Measurements from ENCODE around the gene UQCRHL. TPM values are rescaled to one million over a fixed set of nuclear protein-coding genes. Genes with fewer than 3 reads are reported as not detected.
"Not testable (repeated sequence)": the region's sequence is repeated elsewhere in the genome, so short reads cannot be mapped to it uniquely, and the experiment has no call there.

The UQCRHL gene
- total RNA-seq, 6 donors from 2014 or later, result 0.57 to 2.1 (median 1.1) TPM

DNA sequence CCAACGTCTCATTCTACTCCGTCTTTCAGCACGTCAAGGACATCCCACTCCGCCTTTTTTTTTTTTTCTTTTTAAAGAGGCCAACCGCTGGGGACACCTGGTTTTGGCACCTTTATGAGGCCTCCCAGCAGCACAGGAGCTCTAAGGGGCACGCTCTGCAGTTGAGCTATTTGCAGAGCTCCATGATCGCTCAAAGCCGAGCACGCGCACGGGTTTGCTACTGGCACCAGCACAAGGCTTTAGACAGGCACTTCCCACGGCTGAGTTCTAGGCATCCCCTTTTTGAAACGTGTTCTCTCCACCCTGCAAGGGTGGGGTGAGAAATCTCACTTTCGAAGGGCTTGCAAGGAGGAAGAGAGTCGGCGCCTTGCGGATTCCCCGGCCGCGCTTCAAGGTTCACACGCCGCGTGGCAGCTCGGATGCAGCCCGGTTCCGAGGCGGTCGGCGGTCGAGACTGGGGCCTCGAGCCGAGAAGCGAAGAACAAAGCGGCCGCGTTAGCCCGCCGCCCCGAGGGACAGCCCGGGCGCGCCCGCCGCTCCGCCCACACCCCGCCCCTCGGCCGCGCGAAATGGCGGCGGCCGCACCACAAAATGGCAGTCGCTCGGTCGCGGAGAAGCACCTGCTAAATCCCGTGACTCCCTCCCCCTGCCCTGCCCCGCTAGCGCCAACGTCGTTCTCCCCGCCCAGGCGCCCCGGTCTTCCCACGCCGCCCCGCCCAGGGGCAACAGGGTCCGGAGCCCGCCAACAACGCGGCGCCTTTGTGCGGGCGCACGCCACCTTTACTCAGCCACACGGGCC is 27.2 kb upstream of the UQCRHL start:
- no peaks in the 10 kb centered on the region for H3K9me3 ChIP-seq
- H3K27ac ChIP-seq, result peak overlapping the region; percentile 99 to 100 (median 100)
- no peaks in the 10 kb centered on the region for H3K36me3 ChIP-seq
- peak overlapping the region; percentile 58 to 80 (median 72) for H3K4me3 ChIP-seq
- TF ChIP-seq, protein P1, sequence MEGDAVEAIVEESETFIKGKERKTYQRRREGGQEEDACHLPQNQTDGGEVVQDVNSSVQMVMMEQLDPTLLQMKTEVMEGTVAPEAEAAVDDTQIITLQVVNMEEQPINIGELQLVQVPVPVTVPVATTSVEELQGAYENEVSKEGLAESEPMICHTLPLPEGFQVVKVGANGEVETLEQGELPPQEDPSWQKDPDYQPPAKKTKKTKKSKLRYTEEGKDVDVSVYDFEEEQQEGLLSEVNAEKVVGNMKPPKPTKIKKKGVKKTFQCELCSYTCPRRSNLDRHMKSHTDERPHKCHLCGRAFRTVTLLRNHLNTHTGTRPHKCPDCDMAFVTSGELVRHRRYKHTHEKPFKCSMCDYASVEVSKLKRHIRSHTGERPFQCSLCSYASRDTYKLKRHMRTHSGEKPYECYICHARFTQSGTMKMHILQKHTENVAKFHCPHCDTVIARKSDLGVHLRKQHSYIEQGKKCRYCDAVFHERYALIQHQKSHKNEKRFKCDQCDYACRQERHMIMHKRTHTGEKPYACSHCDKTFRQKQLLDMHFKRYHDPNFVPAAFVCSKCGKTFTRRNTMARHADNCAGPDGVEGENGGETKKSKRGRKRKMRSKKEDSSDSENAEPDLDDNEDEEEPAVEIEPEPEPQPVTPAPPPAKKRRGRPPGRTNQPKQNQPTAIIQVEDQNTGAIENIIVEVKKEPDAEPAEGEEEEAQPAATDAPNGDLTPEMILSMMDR (IDR thresholded peaks at IDR 0.05), result peak in 1 of 6 experiments; percentile 12
- TF ChIP-seq EP300 (IDR thresholded peaks at IDR 0.05) (no peak), POLR2A (IDR thresholded peaks at IDR 0.05) (peak in 3 of 4 donors; percentile 63 to 89 (median 81)), POLR2AphosphoS5 (IDR thresholded peaks at IDR 0.05) (peak; percentile 52 to 76)
- ATAC-seq (ENCODE audit: low FRiP score in 2 of 2) (peak; percentile 87 to 88), DNase-seq (peak; percentile 85 to 97)
- no peaks in the 10 kb centered on the region for H3K27me3 ChIP-seq
- 1% methylated on average over 12 to 43 of the region's 77 CpGs for WGBS, 2 donors
- H3K4me1 ChIP-seq, result peaks cover 11 to 31% (median 15%) of the 10 kb centered on the region in 4 donors

DNA sequence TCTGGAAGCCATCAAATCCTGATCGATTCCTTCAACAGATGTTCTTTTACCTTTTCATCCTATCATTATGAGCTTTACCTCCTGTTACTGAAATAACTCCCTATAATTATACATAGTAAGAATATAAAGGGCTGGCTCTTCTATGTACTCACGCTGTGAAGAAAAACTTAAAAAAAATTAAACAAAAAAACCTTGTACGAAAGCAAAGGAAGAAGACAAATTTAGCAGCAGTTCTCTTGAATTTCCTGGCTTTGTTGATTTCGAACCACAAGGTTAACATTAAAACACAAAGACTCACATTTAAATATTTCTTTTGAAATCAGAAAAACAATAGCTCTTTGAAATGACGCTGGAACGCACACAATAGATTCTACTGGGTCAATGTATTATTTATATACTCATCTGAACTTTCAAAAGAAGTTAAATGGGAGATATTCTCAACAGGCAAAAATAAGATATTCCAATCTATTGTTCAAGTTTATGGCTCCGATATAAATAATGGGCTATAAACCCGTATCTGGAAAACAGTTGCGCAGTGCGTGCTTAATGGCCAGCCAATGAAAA is 26.5 kb upstream of the UQCRHL start:
- DNase-seq (no peak), ATAC-seq (ENCODE audit: low FRiP score in 2 of 2) (no peak)
- H3K4me1 ChIP-seq, result peaks cover 16 to 31% (median 17%) of the 10 kb centered on the region in 4 donors
- H3K27ac ChIP-seq, result peak overlapping the region; percentile 99 to 100 (median 100)
- TF ChIP-seq EP300 (IDR thresholded peaks at IDR 0.05) (no peak), POLR2AphosphoS5 (IDR thresholded peaks at IDR 0.05) (no peak), POLR2A (IDR thresholded peaks at IDR 0.05) (no peak)
- TF ChIP-seq, protein P1 (IDR thresholded peaks at IDR 0.05), result no peak
- H3K36me3 ChIP-seq, result no peaks in the 10 kb centered on the region
- no peaks in the 10 kb centered on the region for H3K27me3 ChIP-seq
- WGBS, 2 donors, result 1% methylated on average over 10 of the region's 10 CpGs
- H3K4me3 ChIP-seq, result peak overlapping the region; percentile 19 to 80 (median 72)
- no peaks in the 10 kb centered on the region for H3K9me3 ChIP-seq

DNA sequence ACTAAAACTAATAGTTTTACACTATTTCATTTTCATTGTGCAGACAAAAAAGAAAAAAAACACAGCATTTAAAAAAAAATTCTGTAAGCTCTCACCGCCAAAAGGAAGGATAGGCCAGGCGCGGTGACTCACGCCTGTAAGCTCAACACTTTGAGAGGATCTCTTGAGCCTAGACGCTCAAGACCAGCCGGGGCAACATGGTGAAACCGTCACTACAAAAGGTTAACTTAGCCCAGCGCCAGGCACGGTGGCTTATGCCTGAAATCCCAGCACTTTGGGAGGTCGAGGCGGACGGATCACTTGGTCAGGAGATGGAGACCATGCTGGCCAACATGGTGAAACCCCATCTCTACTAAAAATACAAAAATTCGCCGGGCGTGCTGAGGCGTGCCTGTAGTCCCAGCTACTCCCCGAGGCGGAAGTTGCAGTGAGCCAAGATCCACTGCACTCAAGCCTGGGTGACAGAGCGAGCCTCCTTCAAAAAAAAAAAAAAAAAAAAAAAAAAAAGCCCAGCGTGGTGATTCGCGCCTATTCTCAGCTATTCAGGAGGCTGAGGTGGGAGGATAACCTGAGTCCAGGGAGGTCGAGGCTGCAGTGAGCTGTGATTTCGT is 25.7 kb upstream of the UQCRHL start:
- H3K36me3 ChIP-seq, result no peaks in the 10 kb centered on the region
- peak overlapping the region; percentile 99 to 100 (median 100) for H3K27ac ChIP-seq
- H3K9me3 ChIP-seq, result no peaks in the 10 kb centered on the region
- H3K27me3 ChIP-seq, result no peaks in the 10 kb centered on the region
- H3K4me1 ChIP-seq, result peaks cover 16 to 31% (median 17%) of the 10 kb centered on the region in 4 donors
- ATAC-seq (ENCODE audit: low FRiP score in 2 of 2) (no peak), DNase-seq (peak in 1 of 2 donors; percentile 77)
- 55 to 59% methylated on average over 22 to 24 of the region's 24 CpGs for WGBS, 2 donors
- peak overlapping the region in 3 of 4 donors; percentile 71 to 80 (median 72) for H3K4me3 ChIP-seq
- TF ChIP-seq, protein P1 (IDR thresholded peaks at IDR 0.05), result peak in 1 of 6 experiments; percentile 10
- TF ChIP-seq EP300 (IDR thresholded peaks at IDR 0.05) (no peak), POLR2AphosphoS5 (IDR thresholded peaks at IDR 0.05) (peak in 1 of 2 donors; percentile 37), POLR2A (IDR thresholded peaks at IDR 0.05) (peak in 2 of 4 donors; percentile 31 to 34)

DNA sequence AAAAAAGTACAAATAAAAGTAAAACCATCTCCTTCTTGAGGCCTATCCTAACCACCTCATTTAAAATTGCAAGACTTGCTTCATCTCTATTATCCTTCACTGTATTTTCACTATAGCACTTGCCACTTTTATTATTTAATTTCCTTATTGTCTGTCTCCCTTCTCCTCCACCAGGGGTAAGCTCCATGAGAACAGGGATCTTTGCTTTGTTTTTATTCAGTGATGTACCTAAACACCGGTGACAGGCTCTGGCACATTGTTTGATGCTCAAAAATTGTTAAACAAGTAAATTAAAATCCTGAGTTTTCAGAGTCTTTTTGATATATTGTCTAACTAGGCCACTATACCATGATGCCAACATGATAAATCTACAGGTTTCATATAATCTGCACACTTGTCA is 22.8 kb upstream of the UQCRHL start:
- Histone ChIP-seq H3K27ac (peak overlapping the region; percentile 49 to 73 (median 56)), H3K4me3 (peak overlapping the region in 2 of 4 donors; percentile 3 to 15), H3K27me3 (no peaks in the 10 kb centered on the region), H3K9me3 (no peaks in the 10 kb centered on the region), H3K36me3 (no peaks in the 10 kb centered on the region), H3K4me1 (peaks cover 10 to 17% (median 15%) of the 10 kb centered on the region in 4 donors)
- ATAC-seq (ENCODE audit: low FRiP score in 2 of 2) (no peak), DNase-seq (no peak)
- WGBS, 2 donors, result 76 to 96% methylated on average over 1 of the region's 1 CpG
- no peak for TF ChIP-seq POLR2AphosphoS5 (IDR thresholded peaks at IDR 0.05)
- TF ChIP-seq POLR2A (IDR thresholded peaks at IDR 0.05), result no peak
- no peak for TF ChIP-seq EP300 (IDR thresholded peaks at IDR 0.05)
- TF ChIP-seq, protein P1 (IDR thresholded peaks at IDR 0.05), result peak in 1 of 6 experiments; percentile 10

DNA sequence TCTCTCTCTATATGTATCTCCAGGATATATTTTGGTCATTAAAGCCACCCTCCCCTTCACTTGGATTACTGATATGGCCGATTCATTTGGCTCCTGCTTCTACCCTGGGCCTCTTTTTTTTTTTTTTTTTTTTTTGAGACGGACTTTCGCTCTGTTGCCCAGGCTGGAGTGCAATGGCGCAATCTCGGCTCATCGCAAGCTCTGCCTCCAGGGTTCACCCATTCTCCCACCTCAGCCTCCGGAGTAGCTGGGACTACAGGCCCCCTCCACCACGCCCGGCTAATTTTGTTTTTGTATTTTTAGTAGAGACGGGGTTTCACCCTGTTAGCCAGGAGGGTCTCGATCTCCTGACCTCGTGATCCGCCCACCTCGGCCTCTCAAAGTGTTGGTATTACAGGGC is 21.5 kb upstream of the UQCRHL start:
- H3K9me3 ChIP-seq; H3K4me3 ChIP-seq; ATAC-seq (ENCODE audit: low FRiP score in 2 of 2); H3K36me3 ChIP-seq; H3K27me3 ChIP-seq; DNase-seq: not testable (repeated sequence)
- 86 to 90% methylated on average over 14 of the region's 14 CpGs for WGBS, 2 donors
- peaks cover 10 to 17% (median 15%) of the 10 kb centered on the region in 4 donors for H3K4me1 ChIP-seq
- H3K27ac ChIP-seq, result peak overlapping the region in 1 of 4 donors; percentile 73

DNA sequence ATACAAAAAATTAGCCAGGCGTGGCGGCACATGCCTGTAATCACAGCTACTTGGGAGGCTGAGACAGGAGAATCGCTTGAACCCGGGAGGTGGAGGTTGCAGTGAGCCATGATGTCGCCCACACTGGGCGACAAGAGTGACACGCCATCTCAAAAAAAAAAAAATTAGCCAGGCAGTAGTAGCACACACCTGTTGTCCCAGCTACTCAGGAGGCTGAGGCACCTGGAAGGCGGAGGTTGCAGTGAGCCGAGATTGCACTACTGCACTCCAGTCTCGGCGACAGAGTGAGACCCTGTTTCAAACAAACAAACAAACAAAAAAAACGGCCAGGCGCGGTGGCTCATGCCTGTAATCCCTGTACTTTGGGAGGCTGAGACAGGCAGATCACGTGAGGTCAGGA is 20.1 kb upstream of the UQCRHL start:
- H3K4me3 ChIP-seq; H3K36me3 ChIP-seq; H3K27ac ChIP-seq; H3K9me3 ChIP-seq; DNase-seq; H3K27me3 ChIP-seq; ATAC-seq (ENCODE audit: low FRiP score in 2 of 2): not testable (repeated sequence)
- WGBS, 2 donors, result 86 to 97% methylated on average over 13 to 15 of the region's 15 CpGs
- peaks cover 4 to 10% (median 9%) of the 10 kb centered on the region in 4 donors for H3K4me1 ChIP-seq
